Prostate gland (tissue), 2 donors: Measurements from ENCODE around the gene BSPRY.
"Not testable (repeated sequence)": the region's sequence is repeated elsewhere in the genome, so short reads cannot be mapped to it uniquely, and the experiment has no call there.

Source experiments
- POLR2A ChIP-seq: fragments of 450-650 bp; IDR thresholded peaks from one replicate; pipeline ENCODE4 v1.6.1; 2016; ENCODE audit warnings: antibody characterized with exemption, mild to moderate bottlenecking
- TF ChIP-seq, protein P1 (sequence below), 4 experiments: fragments of 200-600 bp in 2 of 4; fragments of 450-650 bp in 2 of 4; sonication (generic) in 2 of 4; IDR thresholded peaks; 1 replicate in 3 of 4; 2 replicates in 1 of 4; pipeline ENCODE4 v1.5.1; 2016 to 2019; ENCODE audit warnings: antibody characterized with exemption in 4 of 4, mild to moderate bottlenecking in 2 of 4, moderate library complexity in 2 of 4

DNA sequence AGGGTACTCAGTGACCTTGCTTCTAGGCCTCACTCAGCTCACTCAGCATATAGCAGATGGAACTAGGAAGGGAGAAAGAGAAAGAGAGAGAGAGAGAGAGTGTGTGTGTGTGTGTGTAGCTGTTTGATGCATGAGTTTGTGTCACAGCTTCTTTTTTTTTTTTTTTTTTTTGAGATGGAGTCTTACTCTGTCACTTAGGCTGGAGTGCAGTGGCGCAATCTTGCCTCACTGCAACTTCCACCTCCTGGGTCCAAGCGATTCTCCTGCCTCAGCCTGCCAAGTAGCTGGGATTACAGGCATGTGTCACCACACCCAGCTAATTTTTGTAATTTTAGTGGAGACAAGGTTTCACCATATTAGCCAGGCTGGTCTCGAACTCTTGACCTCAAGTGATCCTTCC, 16.3 kb downstream of the BSPRY start:
- TF ChIP-seq, protein P1, sequence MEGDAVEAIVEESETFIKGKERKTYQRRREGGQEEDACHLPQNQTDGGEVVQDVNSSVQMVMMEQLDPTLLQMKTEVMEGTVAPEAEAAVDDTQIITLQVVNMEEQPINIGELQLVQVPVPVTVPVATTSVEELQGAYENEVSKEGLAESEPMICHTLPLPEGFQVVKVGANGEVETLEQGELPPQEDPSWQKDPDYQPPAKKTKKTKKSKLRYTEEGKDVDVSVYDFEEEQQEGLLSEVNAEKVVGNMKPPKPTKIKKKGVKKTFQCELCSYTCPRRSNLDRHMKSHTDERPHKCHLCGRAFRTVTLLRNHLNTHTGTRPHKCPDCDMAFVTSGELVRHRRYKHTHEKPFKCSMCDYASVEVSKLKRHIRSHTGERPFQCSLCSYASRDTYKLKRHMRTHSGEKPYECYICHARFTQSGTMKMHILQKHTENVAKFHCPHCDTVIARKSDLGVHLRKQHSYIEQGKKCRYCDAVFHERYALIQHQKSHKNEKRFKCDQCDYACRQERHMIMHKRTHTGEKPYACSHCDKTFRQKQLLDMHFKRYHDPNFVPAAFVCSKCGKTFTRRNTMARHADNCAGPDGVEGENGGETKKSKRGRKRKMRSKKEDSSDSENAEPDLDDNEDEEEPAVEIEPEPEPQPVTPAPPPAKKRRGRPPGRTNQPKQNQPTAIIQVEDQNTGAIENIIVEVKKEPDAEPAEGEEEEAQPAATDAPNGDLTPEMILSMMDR (IDR thresholded peaks at IDR 0.05), result not testable (repeated sequence)
- TF ChIP-seq POLR2A, result not testable (repeated sequence)
